Omental fat pad (tissue), 4 donors: ENCODE measurements around the gene DARS1. TPM values are rescaled to one million over a fixed set of nuclear protein-coding genes. Genes with fewer than 3 reads are reported as not detected.

Source experiments
- ATAC-seq: fragments of 150-250 bp; one replicate; pipeline ENCODE4 v1.9.1; 2016; ENCODE audit warnings: mild to moderate bottlenecking, moderate library complexity; ENCODE audit not compliant: low FRiP score
- DNase-seq: peaks from one replicate; pipeline ENCODE4 v3.0.0-alpha.2; 2019; ENCODE audit warnings: low spot score
- CTCF ChIP-seq, 3 donors: fragments of 450-650 bp; IDR thresholded peaks; one replicate each; pipeline ENCODE4 v1.5.1; 2016 to 2017; ENCODE audit warnings: antibody characterized with exemption in 3 of 3, mild to moderate bottlenecking in 3 of 3, moderate library complexity in 2 of 3
- total RNA-seq, 4 donors: library from RNA; depleted of rRNA; stranded (reverse); fragments of >200 nt; gene quantifications; one replicate each; pipeline ENCODE4 v1.1.0, GENCODE V29; 2016

DARS1 gene
- total RNA-seq, 4 donors from 2014 or later = 59.3 to 76.3 (median 68.2) TPM

GRCh38 chr2:135987441-135987840 is 2.0 kb upstream of the DARS1 start:
- DNase-seq (no peak), ATAC-seq (no peak)
- TF ChIP-seq CTCF (IDR thresholded peaks at IDR 0.05) = no peak

GRCh38 chr2:135986507-135986906 is 1.1 kb upstream of the DARS1 start:
- ATAC-seq (no peak), DNase-seq (no peak)
- no peak for TF ChIP-seq CTCF (IDR thresholded peaks at IDR 0.05)

- no peak for ATAC-seq
- TF ChIP-seq CTCF (IDR thresholded peaks at IDR 0.05) = no peak
- DNase-seq = no peak
These were observed 484 bp upstream of the DARS1 start for GRCh38 chr2:135985826-135986393.

GRCh38 chr2:135984199-135985017 is 1.0 kb downstream of the DARS1 start:
- no peak for ATAC-seq
- DNase-seq = no peak
- TF ChIP-seq CTCF (IDR thresholded peaks at IDR 0.05) = no peak

- ATAC-seq = no peak
- TF ChIP-seq CTCF (IDR thresholded peaks at IDR 0.05) = no peak
- DNase-seq = no peak
These were observed 4.9 kb downstream of the DARS1 start for GRCh38 chr2:135980434-135981079.

- no peak for DNase-seq
- no peak for ATAC-seq
- TF ChIP-seq CTCF (IDR thresholded peaks at IDR 0.05) = no peak
These were observed 9.7 kb downstream of the DARS1 start for GRCh38 chr2:135975702-135976101.
